Stomach (tissue), 4 donors: Measurements from ENCODE around the gene CKAP5.

Experiments
- POLR2A ChIP-seq, 4 donors: fragments of 450-650 bp; IDR thresholded peaks; one replicate each; pipeline ENCODE4 v1.6.1; 2016; ENCODE audit warnings: antibody characterized with exemption in 4 of 4, control low read depth in 2 of 4, mild to moderate bottlenecking in 1 of 4, moderate library complexity in 1 of 4
- TF ChIP-seq, protein P1 (sequence below), 7 experiments: fragments of 450-650 bp in 4 of 7; fragments of 200-600 bp in 3 of 7; sonication (generic) in 3 of 7; IDR thresholded peaks; one replicate each; pipeline ENCODE4 v1.5.1; 2016 to 2019; ENCODE audit warnings: antibody characterized with exemption in 7 of 7, control low read depth in 2 of 7, mild to moderate bottlenecking in 1 of 7

DNA sequence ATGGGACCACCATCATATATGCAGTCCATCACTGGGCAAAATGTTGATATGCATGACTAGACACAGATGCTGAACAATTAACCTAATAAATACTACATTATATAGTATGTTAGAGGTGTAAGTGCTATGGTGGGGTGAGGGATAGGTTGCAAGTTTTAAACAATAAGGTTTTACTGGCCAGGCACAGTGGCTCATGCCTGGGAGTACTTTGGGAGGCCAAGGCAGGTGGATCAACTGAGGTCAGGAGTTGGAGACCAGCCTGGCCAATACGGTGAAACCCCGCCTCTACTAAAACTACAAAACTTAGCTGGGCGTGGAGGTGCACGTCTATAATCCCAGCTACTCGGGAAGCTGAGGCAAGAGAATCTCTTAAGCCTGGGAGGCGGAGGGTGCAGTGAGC is 98.9 kb downstream of the CKAP5 start:
- TF ChIP-seq, protein P1, sequence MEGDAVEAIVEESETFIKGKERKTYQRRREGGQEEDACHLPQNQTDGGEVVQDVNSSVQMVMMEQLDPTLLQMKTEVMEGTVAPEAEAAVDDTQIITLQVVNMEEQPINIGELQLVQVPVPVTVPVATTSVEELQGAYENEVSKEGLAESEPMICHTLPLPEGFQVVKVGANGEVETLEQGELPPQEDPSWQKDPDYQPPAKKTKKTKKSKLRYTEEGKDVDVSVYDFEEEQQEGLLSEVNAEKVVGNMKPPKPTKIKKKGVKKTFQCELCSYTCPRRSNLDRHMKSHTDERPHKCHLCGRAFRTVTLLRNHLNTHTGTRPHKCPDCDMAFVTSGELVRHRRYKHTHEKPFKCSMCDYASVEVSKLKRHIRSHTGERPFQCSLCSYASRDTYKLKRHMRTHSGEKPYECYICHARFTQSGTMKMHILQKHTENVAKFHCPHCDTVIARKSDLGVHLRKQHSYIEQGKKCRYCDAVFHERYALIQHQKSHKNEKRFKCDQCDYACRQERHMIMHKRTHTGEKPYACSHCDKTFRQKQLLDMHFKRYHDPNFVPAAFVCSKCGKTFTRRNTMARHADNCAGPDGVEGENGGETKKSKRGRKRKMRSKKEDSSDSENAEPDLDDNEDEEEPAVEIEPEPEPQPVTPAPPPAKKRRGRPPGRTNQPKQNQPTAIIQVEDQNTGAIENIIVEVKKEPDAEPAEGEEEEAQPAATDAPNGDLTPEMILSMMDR (IDR thresholded peaks at IDR 0.05), result no peak
- TF ChIP-seq POLR2A (IDR thresholded peaks at IDR 0.05), result no peak
